Right lobe of liver (tissue), 6 donors: Measurements from ENCODE around the gene METAP1D. TPM values are rescaled to one million over a fixed set of nuclear protein-coding genes. Genes with fewer than 3 reads are reported as not detected.

Experiments used
- ATAC-seq, 4 donors: fragments of 200-7000 bp; cut with Tn5 transposase; one replicate each; pipeline ENCODE4 v1.9.1; 2020; ENCODE audit warnings: mild to moderate bottlenecking in 4 of 4, moderate library complexity in 4 of 4
- DNase-seq, 3 donors: peaks; one replicate each; pipeline ENCODE4 v3.0.0-alpha.2; 2020
- H3K27ac ChIP-seq, 3 donors: fragments of 200-600 bp; one replicate each; pipeline ENCODE4 v1.8.0; 2022
- H3K27me3 ChIP-seq, 2 donors: fragments of 200-600 bp; one replicate each; pipeline ENCODE4 v1.8.0; 2022
- H3K36me3 ChIP-seq, 4 donors: fragments of 200-600 bp; sonication (generic) in 1 of 4; one replicate each; pipeline versions ENCODE4 v1.5.1 to v1.8.0; 2017 to 2022; ENCODE audit warnings: control low read depth in 1 of 4
- H3K4me1 ChIP-seq, 4 donors: fragments of 200-600 bp; sonication (generic) in 1 of 4; one replicate each; pipeline versions ENCODE4 v1.5.1 to v1.8.0; 2017 to 2022; ENCODE audit warnings: control low read depth in 1 of 4
- H3K4me3 ChIP-seq, 3 donors: fragments of 200-600 bp; one replicate each; pipeline ENCODE4 v1.8.0; 2022
- H3K9me3 ChIP-seq, 4 donors: fragments of 200-600 bp; sonication (generic) in 1 of 4; one replicate each; pipeline versions ENCODE4 v1.5.1 to v1.8.0; 2017 to 2022; ENCODE audit warnings: control low read depth in 1 of 4
- POLR2A ChIP-seq: fragments of 450-650 bp; IDR thresholded peaks from one replicate; pipeline ENCODE4 v1.6.1; 2017; ENCODE audit warnings: antibody characterized with exemption, mild to moderate bottlenecking
- WGBS: methylation state at CpG from one replicate; pipeline ENCODE4 v1.1.6; 2018; ENCODE audit warnings: low coverage, low lambda C conversion rate; ENCODE audit not compliant: insufficient coverage; ENCODE audit errors: missing lambda C conversion rate; 5-methylcytosine and 5-hydroxymethylcytosine counted together
- intact Hi-C, 2 donors: fragments of 100-400 bp; cut with DNase I; formaldehyde crosslinking; loops; one replicate each; pipeline versions ENCODE4 v1.11.2 to v1.14.1; 2022
- total RNA-seq, 6 experiments: library from RNA; depleted of rRNA in 2 of 6; stranded (reverse); fragments of >200 nt in 2 of 6; fragmentation: NEBNext Ultra II Directional in 3 of 6; extraction: Animal tissue kit (Norgen Biotek cat#: 25700) in 3 of 6; gene quantifications; one replicate each; pipeline versions ENCODE4 v1.1.0 to v1.2.4, GENCODE V29; 2016 to 2023
- TF ChIP-seq, protein P1 (sequence below), 4 donors: fragments of 200-600 bp in 3 of 4; fragments of 450-650 bp in 1 of 4; IDR thresholded peaks; one replicate each; pipeline versions ENCODE4 v1.5.1 to v1.8.0; 2016 to 2022; ENCODE audit warnings: antibody characterized with exemption in 4 of 4, mild to moderate bottlenecking in 2 of 4
- donor health status: DM: no; HTN: yes; CAD: no.
- donor health status: DM: no; HTN: no; CAD: no.
- donor health status: DM: no; HTN: no; CAD: no.
- donor health status: DM: no; HTN: yes; CAD: no.
- donor health status: DM: no; HTN: yes; CAD: no.

Gene METAP1D
- total RNA-seq, 6 experiments from 2014 or later: 2.4 to 8.2 (median 4.6) TPM

DNA sequence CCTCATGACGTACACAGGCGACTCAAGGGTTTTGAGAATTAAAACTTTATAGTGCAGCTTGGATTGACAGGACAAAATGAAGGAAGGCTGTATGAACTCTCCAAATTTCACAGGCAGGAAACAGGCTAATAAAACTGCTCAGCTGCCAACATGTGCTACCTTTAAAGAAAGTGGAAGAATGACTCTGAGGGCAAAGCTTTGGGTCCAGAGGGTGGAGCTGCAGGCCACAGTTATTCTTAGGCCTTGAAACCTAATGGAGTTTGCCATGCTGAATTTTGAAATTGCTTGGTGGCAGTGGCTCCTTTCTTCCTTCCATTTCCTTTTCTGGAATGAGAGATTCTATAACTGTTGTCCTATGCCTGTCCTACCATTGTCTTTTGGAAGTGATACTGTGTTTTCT lies 42.7 kb upstream of the METAP1D start:
- DNase-seq: no peak
- Histone ChIP-seq H3K9me3 (no peaks in the 10 kb centered on the region), H3K4me1 (peaks cover 0 to 4% (median 0%) of the 10 kb centered on the region in 4 donors), H3K4me3 (no peak overlapping the region), H3K27ac (no peak overlapping the region), H3K36me3 (no peaks in the 10 kb centered on the region), H3K27me3 (no peaks in the 10 kb centered on the region)
- TF ChIP-seq, protein P1, sequence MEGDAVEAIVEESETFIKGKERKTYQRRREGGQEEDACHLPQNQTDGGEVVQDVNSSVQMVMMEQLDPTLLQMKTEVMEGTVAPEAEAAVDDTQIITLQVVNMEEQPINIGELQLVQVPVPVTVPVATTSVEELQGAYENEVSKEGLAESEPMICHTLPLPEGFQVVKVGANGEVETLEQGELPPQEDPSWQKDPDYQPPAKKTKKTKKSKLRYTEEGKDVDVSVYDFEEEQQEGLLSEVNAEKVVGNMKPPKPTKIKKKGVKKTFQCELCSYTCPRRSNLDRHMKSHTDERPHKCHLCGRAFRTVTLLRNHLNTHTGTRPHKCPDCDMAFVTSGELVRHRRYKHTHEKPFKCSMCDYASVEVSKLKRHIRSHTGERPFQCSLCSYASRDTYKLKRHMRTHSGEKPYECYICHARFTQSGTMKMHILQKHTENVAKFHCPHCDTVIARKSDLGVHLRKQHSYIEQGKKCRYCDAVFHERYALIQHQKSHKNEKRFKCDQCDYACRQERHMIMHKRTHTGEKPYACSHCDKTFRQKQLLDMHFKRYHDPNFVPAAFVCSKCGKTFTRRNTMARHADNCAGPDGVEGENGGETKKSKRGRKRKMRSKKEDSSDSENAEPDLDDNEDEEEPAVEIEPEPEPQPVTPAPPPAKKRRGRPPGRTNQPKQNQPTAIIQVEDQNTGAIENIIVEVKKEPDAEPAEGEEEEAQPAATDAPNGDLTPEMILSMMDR (IDR thresholded peaks at IDR 0.05): peak in 2 of 4 donors; percentile 12 to 24
- TF ChIP-seq POLR2A: no peak
- intact Hi-C loops: no loop called here
- 100% methylated on average over 2 of the region's 2 CpGs for WGBS
- ATAC-seq: peak in 2 of 4 donors; percentile 48 to 52

DNA sequence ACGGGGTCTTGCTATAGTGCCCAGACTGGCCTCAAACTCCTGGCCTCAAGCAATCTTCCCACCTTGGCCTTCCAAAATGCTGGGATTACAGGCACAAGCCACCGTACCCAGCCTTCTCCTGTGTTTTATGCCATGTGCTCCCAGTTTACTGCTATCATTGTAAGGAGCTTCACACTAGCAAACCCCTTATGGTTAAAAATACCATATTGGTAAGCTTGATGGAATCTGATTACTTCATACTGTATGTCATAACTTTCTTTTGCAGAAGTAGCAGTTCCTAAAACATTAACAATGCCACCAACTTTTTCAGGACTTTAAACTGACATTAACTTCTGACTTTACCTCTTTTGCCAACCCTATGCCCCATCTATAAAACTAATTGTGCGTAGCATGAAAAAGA lies 41.3 kb upstream of the METAP1D start:
- 83% methylated on average over 3 of the region's 3 CpGs for WGBS
- TF ChIP-seq, protein P1 (IDR thresholded peaks at IDR 0.05): no peak
- TF ChIP-seq POLR2A: no peak
- Histone ChIP-seq H3K27ac (no peak overlapping the region), H3K4me3 (no peak overlapping the region), H3K27me3 (no peaks in the 10 kb centered on the region), H3K9me3 (no peaks in the 10 kb centered on the region), H3K4me1 (peaks cover 0 to 4% (median 0%) of the 10 kb centered on the region in 4 donors), H3K36me3 (no peaks in the 10 kb centered on the region)
- intact Hi-C loops: no loop called here
- DNase-seq (no peak), ATAC-seq (peak in 2 of 4 donors; percentile 34 to 40)

DNA sequence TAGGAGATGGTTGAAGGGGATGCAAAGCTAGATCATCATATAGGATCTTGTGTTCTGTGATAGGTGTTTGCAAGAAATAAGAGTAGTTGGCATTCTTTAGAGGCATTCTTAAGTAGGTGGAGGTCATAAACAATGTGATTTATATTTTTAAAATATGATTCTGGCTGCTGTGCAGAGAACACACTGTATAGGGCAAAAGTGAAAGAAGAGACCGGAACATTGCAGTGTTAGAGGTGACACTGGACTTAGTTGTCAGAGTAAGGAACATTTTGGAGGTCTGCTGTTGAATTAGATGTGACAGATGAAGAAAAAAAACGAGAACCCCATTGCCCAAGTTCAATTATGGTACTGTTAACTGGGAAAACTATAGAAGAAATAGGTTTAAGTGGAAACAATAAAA lies 39.8 kb upstream of the METAP1D start:
- Histone ChIP-seq H3K27me3 (no peaks in the 10 kb centered on the region), H3K36me3 (no peaks in the 10 kb centered on the region), H3K9me3 (no peaks in the 10 kb centered on the region), H3K27ac (no peak overlapping the region), H3K4me3 (no peak overlapping the region), H3K4me1 (peaks cover 0 to 4% (median 0%) of the 10 kb centered on the region in 4 donors)
- intact Hi-C loops: no loop called here
- no peak for ATAC-seq
- WGBS: 65% methylated on average over 2 of the region's 2 CpGs
- DNase-seq: no peak
- TF ChIP-seq, protein P1 (IDR thresholded peaks at IDR 0.05): no peak
- TF ChIP-seq POLR2A: no peak

DNA sequence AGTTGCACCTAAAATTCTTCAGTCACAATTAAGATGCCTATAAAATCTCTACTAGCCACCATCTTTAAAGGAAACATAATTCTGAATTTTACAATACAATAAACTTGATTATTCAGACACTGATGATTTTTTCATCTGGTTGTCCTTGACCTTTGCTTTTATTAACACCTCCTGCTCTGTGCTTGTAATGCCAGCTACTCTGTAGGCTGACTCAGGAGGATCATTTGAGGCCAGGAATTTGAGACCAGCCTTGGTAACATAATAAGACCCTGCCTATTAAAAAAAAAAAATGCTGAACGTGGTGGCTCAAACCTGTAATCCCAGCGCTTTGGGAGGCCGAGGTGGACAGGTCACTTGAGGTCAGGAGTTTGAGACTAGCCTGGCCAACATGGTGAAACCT lies 39.2 kb upstream of the METAP1D start:
- 100% methylated on average over 3 of the region's 3 CpGs for WGBS
- intact Hi-C loops: no loop called here
- H3K36me3 ChIP-seq: no peaks in the 10 kb centered on the region

More for the DNA sequence above, 39.2 kb upstream of the METAP1D start:
- Histone ChIP-seq H3K4me3 (no peak overlapping the region), H3K27ac (no peak overlapping the region), H3K4me1 (peaks cover 0 to 4% (median 0%) of the 10 kb centered on the region in 4 donors), H3K27me3 (no peaks in the 10 kb centered on the region), H3K9me3 (no peaks in the 10 kb centered on the region)
- TF ChIP-seq POLR2A: no peak
- TF ChIP-seq, protein P1 (IDR thresholded peaks at IDR 0.05): no peak
- ATAC-seq (no peak), DNase-seq (no peak)
